Natural killer cell treated with Interleukin-12 subunit alpha and Interleukin-12 subunit beta and Interleukin-15 and Interleukin-18, amount 100 ng/mL, for 72 hours (primary cell): ENCODE results near the gene TSHZ1. TPM values are rescaled to one million over a fixed set of nuclear protein-coding genes. Genes with fewer than 3 reads are reported as not detected.
A peak's percentile ranks its signal among the peaks of the same experiment; 100 is the strongest.

Experiments used
- ATAC-seq, 2 donors: fragments of 150-1000 bp; cut with Tn5 transposase in 1 of 2; sonication (Bioruptor Pico), chemical (Tn5 transposase) in 1 of 2; 2 replicates each; pipeline ENCODE4 v1.10.0; 2021
- DNase-seq: peaks from one replicate; pipeline ENCODE4 v3.0.0; 2022; ENCODE audit warnings: low spot score
- H3K27ac Mint-ChIP-seq, 2 donors: 1 replicate in 1 of 2; 2 replicates in 1 of 2; pipeline ENCODE4 v1.8.0; 2022; ENCODE audit warnings: mixed read lengths in 2 of 2, mild to moderate bottlenecking in 1 of 2, moderate library complexity in 1 of 2
- H3K27me3 Mint-ChIP-seq, 2 donors: 1 replicate in 1 of 2; 2 replicates in 1 of 2; pipeline ENCODE4 v1.8.0; 2022; ENCODE audit warnings: mixed read lengths in 2 of 2
- H3K36me3 Mint-ChIP-seq: one replicate; pipeline ENCODE4 v1.8.0; 2022; ENCODE audit warnings: mixed read lengths
- H3K4me1 Mint-ChIP-seq, 2 donors: 1 replicate in 1 of 2; 2 replicates in 1 of 2; pipeline ENCODE4 v1.8.0; 2022; ENCODE audit warnings: low read depth in 2 of 2, mixed read lengths in 2 of 2, mild to moderate bottlenecking in 1 of 2
- H3K4me3 Mint-ChIP-seq: one replicate; pipeline ENCODE4 v1.8.0; 2022; ENCODE audit warnings: mixed read lengths
- H3K9me3 Mint-ChIP-seq: 2 replicates; pipeline ENCODE4 v1.8.0; 2022; ENCODE audit warnings: mixed read lengths
- total RNA-seq, 2 donors: library from RNA; stranded (reverse); gene quantifications; one replicate each; pipeline ENCODE4 v1.2.3, GENCODE V29; 2022

The TSHZ1 gene
- total RNA-seq, 2 donors from 2014 or later = 19.8 to 21.0 TPM

- Mint-ChIP-seq H3K36me3 (no peaks in the 10 kb centered on the region), H3K27ac (peak overlapping the region; percentile 76 to 93), H3K9me3 (no peaks in the 10 kb centered on the region), H3K4me1 (peaks cover 50 to 60% of the 10 kb centered on the region in 2 donors), H3K27me3 (no peaks in the 10 kb centered on the region), H3K4me3 (peak overlapping the region; percentile 86)
- peak in 1 of 2 donors; percentile 7 for ATAC-seq
- DNase-seq = no peak
These were observed 36.4 kb downstream of the TSHZ1 start for GRCh38 chr18:75246721-75247610.

- no peaks in the 10 kb centered on the region for H3K27me3 Mint-ChIP-seq
- H3K27ac Mint-ChIP-seq = peak overlapping the region; percentile 76 to 93
- no peaks in the 10 kb centered on the region for H3K36me3 Mint-ChIP-seq
- H3K9me3 Mint-ChIP-seq = no peaks in the 10 kb centered on the region
- H3K4me1 Mint-ChIP-seq = peaks cover 50 to 58% of the 10 kb centered on the region in 2 donors
- DNase-seq = no peak
- ATAC-seq = peak in 1 of 2 donors; percentile 54
- peak overlapping the region; percentile 86 for H3K4me3 Mint-ChIP-seq
These were observed 37.2 kb downstream of the TSHZ1 start for GRCh38 chr18:75247611-75248421.

GRCh38 chr18:75248426-75249174 is 38.0 kb downstream of the TSHZ1 start:
- peak overlapping the region; percentile 76 to 93 for H3K27ac Mint-ChIP-seq
- H3K36me3 Mint-ChIP-seq = no peaks in the 10 kb centered on the region
- no peak for DNase-seq
- peak overlapping the region; percentile 86 for H3K4me3 Mint-ChIP-seq
- no peak for ATAC-seq
- H3K4me1 Mint-ChIP-seq = peaks cover 50 to 55% of the 10 kb centered on the region in 2 donors
- no peaks in the 10 kb centered on the region for H3K9me3 Mint-ChIP-seq
- H3K27me3 Mint-ChIP-seq = no peaks in the 10 kb centered on the region

GRCh38 chr18:75249175-75249518 is 38.5 kb downstream of the TSHZ1 start:
- H3K4me1 Mint-ChIP-seq = peaks cover 53 to 55% of the 10 kb centered on the region in 2 donors
- no peak for ATAC-seq
- H3K4me3 Mint-ChIP-seq = no peak overlapping the region
- no peaks in the 10 kb centered on the region for H3K27me3 Mint-ChIP-seq
- no peak for DNase-seq
- no peaks in the 10 kb centered on the region for H3K9me3 Mint-ChIP-seq
- no peaks in the 10 kb centered on the region for H3K36me3 Mint-ChIP-seq
- no peak overlapping the region for H3K27ac Mint-ChIP-seq

- peaks cover 54 to 55% of the 10 kb centered on the region in 2 donors for H3K4me1 Mint-ChIP-seq
- H3K27me3 Mint-ChIP-seq = no peaks in the 10 kb centered on the region
- H3K36me3 Mint-ChIP-seq = no peaks in the 10 kb centered on the region
- H3K9me3 Mint-ChIP-seq = no peaks in the 10 kb centered on the region
- DNase-seq (no peak), ATAC-seq (peak in 1 of 2 donors; percentile 29)
- peak overlapping the region; percentile 31 to 72 for H3K27ac Mint-ChIP-seq
- H3K4me3 Mint-ChIP-seq = no peak overlapping the region
These were observed 39.3 kb downstream of the TSHZ1 start for GRCh38 chr18:75249672-75250470.

- peak overlapping the region in 1 of 2 donors; percentile 31 for H3K27ac Mint-ChIP-seq
- DNase-seq (no peak), ATAC-seq (peak in 1 of 2 donors; percentile 11)
- no peaks in the 10 kb centered on the region for H3K27me3 Mint-ChIP-seq
- no peaks in the 10 kb centered on the region for H3K36me3 Mint-ChIP-seq
- H3K4me1 Mint-ChIP-seq = peaks cover 54 to 55% of the 10 kb centered on the region in 2 donors
- no peak overlapping the region for H3K4me3 Mint-ChIP-seq
- H3K9me3 Mint-ChIP-seq = no peaks in the 10 kb centered on the region
These were observed 39.8 kb downstream of the TSHZ1 start for GRCh38 chr18:75250471-75250821.

- H3K9me3 Mint-ChIP-seq = no peaks in the 10 kb centered on the region
- DNase-seq (no peak), ATAC-seq (no peak)
- no peaks in the 10 kb centered on the region for H3K27me3 Mint-ChIP-seq
- peaks cover 44 to 45% of the 10 kb centered on the region in 2 donors for H3K4me1 Mint-ChIP-seq
- no peak overlapping the region for H3K4me3 Mint-ChIP-seq
- no peak overlapping the region for H3K27ac Mint-ChIP-seq
- no peaks in the 10 kb centered on the region for H3K36me3 Mint-ChIP-seq
These were observed 40.9 kb downstream of the TSHZ1 start for GRCh38 chr18:75251466-75251865.

GRCh38 chr18:75252136-75252535 is 41.5 kb downstream of the TSHZ1 start:
- no peak for ATAC-seq
- Mint-ChIP-seq H3K9me3 (no peaks in the 10 kb centered on the region), H3K4me3 (no peak overlapping the region), H3K36me3 (no peaks in the 10 kb centered on the region), H3K4me1 (peaks cover 38 to 43% of the 10 kb centered on the region in 2 donors), H3K27ac (no peak overlapping the region), H3K27me3 (no peaks in the 10 kb centered on the region)
- DNase-seq = no peak

GRCh38 chr18:75253043-75253442 is 42.4 kb downstream of the TSHZ1 start:
- no peaks in the 10 kb centered on the region for H3K36me3 Mint-ChIP-seq

GRCh38 chr18:75253784-75254183 is 43.2 kb downstream of the TSHZ1 start:
- Mint-ChIP-seq H3K4me3 (no peak overlapping the region), H3K36me3 (no peaks in the 10 kb centered on the region), H3K27ac (no peak overlapping the region), H3K9me3 (no peaks in the 10 kb centered on the region), H3K4me1 (peaks cover 29 to 35% of the 10 kb centered on the region in 2 donors), H3K27me3 (no peaks in the 10 kb centered on the region)
- ATAC-seq (no peak), DNase-seq (no peak)

More at GRCh38 chr18:75253043-75253442, 42.4 kb downstream of the TSHZ1 start:
- peaks cover 32 to 41% of the 10 kb centered on the region in 2 donors for H3K4me1 Mint-ChIP-seq
- no peaks in the 10 kb centered on the region for H3K27me3 Mint-ChIP-seq
- DNase-seq (no peak), ATAC-seq (no peak)
- H3K27ac Mint-ChIP-seq = peak overlapping the region in 1 of 2 donors; percentile 13
- no peaks in the 10 kb centered on the region for H3K9me3 Mint-ChIP-seq
- no peak overlapping the region for H3K4me3 Mint-ChIP-seq

GRCh38 chr18:75255094-75255493 is 44.5 kb downstream of the TSHZ1 start:
- Mint-ChIP-seq H3K9me3 (no peaks in the 10 kb centered on the region), H3K36me3 (no peaks in the 10 kb centered on the region), H3K27ac (peak overlapping the region in 1 of 2 donors; percentile 29), H3K4me3 (no peak overlapping the region), H3K27me3 (no peaks in the 10 kb centered on the region), H3K4me1 (peaks cover 22 to 35% of the 10 kb centered on the region in 2 donors)
- DNase-seq (no peak), ATAC-seq (no peak)

GRCh38 chr18:75256376-75256775 is 45.8 kb downstream of the TSHZ1 start:
- H3K4me3 Mint-ChIP-seq = no peak overlapping the region
- peaks cover 30 to 47% of the 10 kb centered on the region in 2 donors for H3K4me1 Mint-ChIP-seq
- no peak for DNase-seq
- H3K27me3 Mint-ChIP-seq = no peaks in the 10 kb centered on the region
- H3K9me3 Mint-ChIP-seq = no peaks in the 10 kb centered on the region
- no peak for ATAC-seq
- H3K27ac Mint-ChIP-seq = no peak overlapping the region
- H3K36me3 Mint-ChIP-seq = no peaks in the 10 kb centered on the region

- peaks cover 30 to 57% of the 10 kb centered on the region in 2 donors for H3K4me1 Mint-ChIP-seq
- DNase-seq = no peak
- no peak for ATAC-seq
- no peaks in the 10 kb centered on the region for H3K36me3 Mint-ChIP-seq
- peak overlapping the region in 1 of 2 donors; percentile 53 for H3K27ac Mint-ChIP-seq
- no peaks in the 10 kb centered on the region for H3K9me3 Mint-ChIP-seq
- H3K4me3 Mint-ChIP-seq = no peak overlapping the region
- H3K27me3 Mint-ChIP-seq = no peaks in the 10 kb centered on the region
These were observed 47.0 kb downstream of the TSHZ1 start for GRCh38 chr18:75257605-75258004.
